Hepatocyte (in vitro differentiated cells): Measurements from ENCODE around the gene ZCRB1. TPM values are rescaled to one million over a fixed set of nuclear protein-coding genes. Genes with fewer than 3 reads are reported as not detected.

Source experiments
- DNase-seq: peaks from one replicate; pipeline ENCODE4 v3.0.0-alpha.2; 2016; ENCODE audit warnings: low spot score
- H2AFZ ChIP-seq: fragments of 200-600 bp; sonication (generic); 2 replicates; pipeline ENCODE4 v1.6.0; 2016; ENCODE audit warnings: antibody characterized with exemption, mild to moderate bottlenecking
- H3K27ac ChIP-seq: fragments of 200-600 bp; sonication (generic); 2 replicates; pipeline ENCODE4 v1.5.1; 2016; ENCODE audit warnings: mild to moderate bottlenecking
- H3K27me3 ChIP-seq: fragments of 200-600 bp; sonication (generic); 2 replicates; pipeline ENCODE4 v1.6.1; 2016
- H3K36me3 ChIP-seq: fragments of 200-600 bp; sonication (generic); replicated peaks from 2 replicates; pipeline ENCODE4 v1.5.1; 2016; ENCODE audit warnings: low read depth; ENCODE audit not compliant: insufficient read depth
- H3K4me1 ChIP-seq: fragments of 200-600 bp; sonication (generic); 2 replicates; pipeline ENCODE4 v1.5.1; 2016; ENCODE audit warnings: mild to moderate bottlenecking, moderate library complexity; ENCODE audit not compliant: insufficient read depth
- H3K4me2 ChIP-seq: fragments of 200-600 bp; sonication (generic); 2 replicates; pipeline ENCODE4 v1.6.0; 2016
- H3K4me3 ChIP-seq: fragments of 200-600 bp; sonication (generic); 2 replicates; pipeline ENCODE4 v1.5.1; 2016; ENCODE audit warnings: mild to moderate bottlenecking
- H3K79me2 ChIP-seq: fragments of 200-600 bp; sonication (generic); 2 replicates; pipeline ENCODE4 v1.6.0; 2017; ENCODE audit warnings: mild to moderate bottlenecking
- H3K9me2 ChIP-seq: fragments of 200-600 bp; sonication (generic); replicated peaks from 2 replicates; pipeline ENCODE4 v1.6.0; 2017; ENCODE audit warnings: mild to moderate bottlenecking; ENCODE audit not compliant: insufficient read depth
- H3K9me3 ChIP-seq: fragments of 200-600 bp; sonication (generic); 2 replicates; pipeline ENCODE4 v1.5.1; 2016; ENCODE audit warnings: low read depth, mild to moderate bottlenecking
- H4K20me1 ChIP-seq: fragments of 200-600 bp; sonication (generic); 2 replicates; pipeline ENCODE4 v1.6.0; 2016; ENCODE audit warnings: mild to moderate bottlenecking; ENCODE audit not compliant: insufficient read depth, poor library complexity, severe bottlenecking
- CTCF ChIP-seq: fragments of 200-600 bp; sonication (generic); IDR thresholded peaks from 2 replicates; pipeline ENCODE4 v1.5.1; 2016; ENCODE audit warnings: antibody characterized with exemption, mild to moderate bottlenecking; ENCODE audit not compliant: poor library complexity
- EZH2 ChIP-seq: fragments of 200-600 bp; sonication (generic); IDR thresholded peaks from 2 replicates; pipeline ENCODE4 v1.6.1; 2016; ENCODE audit warnings: antibody characterized with exemption, mild to moderate bottlenecking, borderline replicate concordance
- EZH2phosphoT487 ChIP-seq: fragments of 200-600 bp; sonication (generic); IDR thresholded peaks from one replicate; pipeline ENCODE4 v1.6.1; 2018; ENCODE audit warnings: antibody characterized with exemption, mild to moderate bottlenecking, low read depth, moderate library complexity; ENCODE audit not compliant: unreplicated experiment, severe bottlenecking
- WGBS: methylation state at CpG from one replicate; pipeline ENCODE4 v1.1.6; 2016; ENCODE audit warnings: low lambda C conversion rate; ENCODE audit errors: missing lambda C conversion rate; 5-methylcytosine and 5-hydroxymethylcytosine counted together
- polyA plus RNA-seq: library from polyadenylated mRNA; unstranded; fragments of >200 nt; fragmentation: Nextera tagmentation; extraction: Ambion mirVana; gene quantifications from 2 replicates; pipeline ENCODE4 v1.2.1, GENCODE V29; 2016
- total RNA-seq: library from RNA; depleted of rRNA; stranded (reverse); fragments of >200 nt; gene quantifications from 2 replicates; pipeline ENCODE4 v1.2.3, GENCODE V29; 2014

Gene ZCRB1
- total and polyA plus RNA-seq, 2 experiments from 2014 or later, result 27.7 to 85.9 TPM

- Histone ChIP-seq H3K36me3 (no peaks in the 10 kb centered on the region), H3K27ac (no peak overlapping the region), H3K4me2 (no peak overlapping the region), H3K9me3 (no peaks in the 10 kb centered on the region), H3K4me1 (peaks cover 7% of the 10 kb centered on the region), H2AFZ (no peak overlapping the region), H3K27me3 (no peaks in the 10 kb centered on the region), H3K9me2 (no peaks in the 10 kb centered on the region), H3K4me3 (no peak overlapping the region), H4K20me1 (no peaks in the 10 kb centered on the region), H3K79me2 (peaks cover 13% of the 10 kb centered on the region)
- TF ChIP-seq EZH2phosphoT487 (no peak), EZH2 (no peak), CTCF (no peak)
- DNase-seq, result no peak
These were observed 3.3 kb downstream of the ZCRB1 start for GRCh38 chr12:42322567-42322966.

DNA sequence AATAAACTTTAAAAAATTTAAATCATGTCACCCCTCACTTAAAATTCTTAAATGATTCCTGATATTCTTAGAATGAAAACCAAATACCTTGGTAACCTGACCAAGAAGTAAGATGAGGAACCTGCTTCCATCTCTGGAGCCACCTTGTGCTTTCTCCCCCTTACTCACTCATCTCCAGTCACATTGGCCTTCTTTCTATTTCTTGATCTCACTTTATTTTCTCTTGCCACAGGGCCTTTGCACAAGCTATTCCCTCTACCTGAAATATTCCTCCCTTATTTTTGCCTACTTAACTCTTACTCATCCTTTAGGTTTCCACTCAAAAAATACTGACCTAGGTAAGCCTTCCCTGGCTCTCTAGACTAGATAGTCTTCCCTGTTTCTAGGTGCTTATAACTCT lies 5.1 kb downstream of the ZCRB1 start:
- no peak overlapping the region for H3K27ac ChIP-seq
- no peak overlapping the region for H3K4me2 ChIP-seq
- no peak overlapping the region for H3K4me3 ChIP-seq
- no peaks in the 10 kb centered on the region for H3K4me1 ChIP-seq
- H4K20me1 ChIP-seq, result no peaks in the 10 kb centered on the region
- no peaks in the 10 kb centered on the region for H3K27me3 ChIP-seq
- H2AFZ ChIP-seq, result no peak overlapping the region
- no peak for DNase-seq
- no peaks in the 10 kb centered on the region for H3K9me3 ChIP-seq
- TF ChIP-seq EZH2 (no peak), CTCF (no peak), EZH2phosphoT487 (no peak)
- no peaks in the 10 kb centered on the region for H3K79me2 ChIP-seq
- H3K36me3 ChIP-seq, result no peaks in the 10 kb centered on the region
- no peaks in the 10 kb centered on the region for H3K9me2 ChIP-seq

DNA sequence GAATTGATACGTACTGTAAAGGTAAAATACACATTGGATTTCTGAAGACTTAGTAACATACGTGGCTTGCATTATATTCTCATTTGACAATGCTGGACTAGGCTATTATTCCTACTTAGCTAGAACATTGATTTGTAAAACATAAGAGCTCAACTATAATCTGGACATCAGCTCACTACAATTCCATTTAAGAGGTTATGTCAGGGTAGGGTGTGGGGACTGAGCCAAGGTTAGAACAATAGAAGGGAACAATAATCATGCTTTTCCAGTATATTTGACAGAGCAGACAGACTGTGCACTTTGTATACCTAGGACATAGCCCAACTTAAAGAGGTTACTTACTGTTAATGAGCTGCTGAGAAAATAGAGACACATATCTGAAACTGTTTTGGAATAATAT lies 10.8 kb downstream of the ZCRB1 start:
- H2AFZ ChIP-seq, result no peak overlapping the region
- H3K27ac ChIP-seq, result no peak overlapping the region
- H3K9me2 ChIP-seq, result no peaks in the 10 kb centered on the region
- no peak for DNase-seq
- H3K9me3 ChIP-seq, result no peaks in the 10 kb centered on the region
- no peaks in the 10 kb centered on the region for H3K79me2 ChIP-seq
- TF ChIP-seq EZH2, result no peak
- TF ChIP-seq EZH2phosphoT487, result no peak
- TF ChIP-seq CTCF, result no peak
- no peaks in the 10 kb centered on the region for H3K4me1 ChIP-seq
- H3K36me3 ChIP-seq, result no peaks in the 10 kb centered on the region
- H3K4me2 ChIP-seq, result no peak overlapping the region
- H3K4me3 ChIP-seq, result no peak overlapping the region
- no peaks in the 10 kb centered on the region for H4K20me1 ChIP-seq
- 98% methylated on average over 2 of the region's 2 CpGs for WGBS
- no peaks in the 10 kb centered on the region for H3K27me3 ChIP-seq

- no peak overlapping the region for H2AFZ ChIP-seq
- 81% methylated on average over 6 of the region's 6 CpGs for WGBS
- H3K27ac ChIP-seq, result no peak overlapping the region
- no peaks in the 10 kb centered on the region for H3K9me2 ChIP-seq
- no peaks in the 10 kb centered on the region for H3K9me3 ChIP-seq
- H3K4me3 ChIP-seq, result no peak overlapping the region
- H3K4me1 ChIP-seq, result no peaks in the 10 kb centered on the region
- H3K79me2 ChIP-seq, result no peaks in the 10 kb centered on the region
- H4K20me1 ChIP-seq, result no peaks in the 10 kb centered on the region
- H3K36me3 ChIP-seq, result no peaks in the 10 kb centered on the region
- no peaks in the 10 kb centered on the region for H3K27me3 ChIP-seq
- DNase-seq, result no peak
- H3K4me2 ChIP-seq, result no peak overlapping the region
- TF ChIP-seq CTCF, result no peak
- no peak for TF ChIP-seq EZH2
- TF ChIP-seq EZH2phosphoT487, result no peak
These were observed 15.9 kb downstream of the ZCRB1 start for GRCh38 chr12:42309996-42310395.
